Activated T-helper 2 cell treated with anti-CD3 and anti-CD28 coated beads, Interferon-gamma antibody, Interleukin-2, Interleukin-4, amounts not matched to agents 10 μg/mL and 5 μg/mL and 100 μg/mL, durations not matched to agents 14 hours and 24 hours and 36 hours (primary cell): ENCODE data around the gene KIF12. TPM values are rescaled to one million over a fixed set of nuclear protein-coding genes. Genes with fewer than 3 reads are reported as not detected.

ENCODE experiments used
- DNase-seq: peaks from one replicate; pipeline ENCODE4 v3.0.0; 2021; ENCODE audit warnings: low spot score
- H3K27ac Mint-ChIP-seq: one replicate; pipeline ENCODE4 v1.8.0; 2021; ENCODE audit warnings: mixed read lengths
- H3K27me3 Mint-ChIP-seq: one replicate; pipeline ENCODE4 v1.8.0; 2021; ENCODE audit warnings: low read depth, mixed read lengths
- H3K36me3 Mint-ChIP-seq: one replicate; pipeline ENCODE4 v1.8.0; 2021; ENCODE audit warnings: low read depth, mixed read lengths
- H3K4me1 Mint-ChIP-seq: one replicate; pipeline ENCODE4 v1.8.0; 2021; ENCODE audit warnings: low read depth, mixed read lengths
- H3K4me3 Mint-ChIP-seq: one replicate; pipeline ENCODE4 v1.8.0; 2021; ENCODE audit warnings: low read depth, mild to moderate bottlenecking, moderate library complexity, mixed read lengths
- H3K9me3 Mint-ChIP-seq: one replicate; pipeline ENCODE4 v1.8.0; 2021; ENCODE audit warnings: mixed read lengths
- intact Hi-C: fragments of 100-400 bp; cut with micrococcal nuclease; formaldehyde crosslinking; loops from one replicate; pipeline ENCODE4 v1.15.1; 2023
- total RNA-seq: library from RNA; stranded (reverse); gene quantifications from 2 replicates; pipeline ENCODE4 v1.2.3, GENCODE V29; 2022

The KIF12 gene
- total RNA-seq, 1 donor from 2014 or later: not detected

DNA sequence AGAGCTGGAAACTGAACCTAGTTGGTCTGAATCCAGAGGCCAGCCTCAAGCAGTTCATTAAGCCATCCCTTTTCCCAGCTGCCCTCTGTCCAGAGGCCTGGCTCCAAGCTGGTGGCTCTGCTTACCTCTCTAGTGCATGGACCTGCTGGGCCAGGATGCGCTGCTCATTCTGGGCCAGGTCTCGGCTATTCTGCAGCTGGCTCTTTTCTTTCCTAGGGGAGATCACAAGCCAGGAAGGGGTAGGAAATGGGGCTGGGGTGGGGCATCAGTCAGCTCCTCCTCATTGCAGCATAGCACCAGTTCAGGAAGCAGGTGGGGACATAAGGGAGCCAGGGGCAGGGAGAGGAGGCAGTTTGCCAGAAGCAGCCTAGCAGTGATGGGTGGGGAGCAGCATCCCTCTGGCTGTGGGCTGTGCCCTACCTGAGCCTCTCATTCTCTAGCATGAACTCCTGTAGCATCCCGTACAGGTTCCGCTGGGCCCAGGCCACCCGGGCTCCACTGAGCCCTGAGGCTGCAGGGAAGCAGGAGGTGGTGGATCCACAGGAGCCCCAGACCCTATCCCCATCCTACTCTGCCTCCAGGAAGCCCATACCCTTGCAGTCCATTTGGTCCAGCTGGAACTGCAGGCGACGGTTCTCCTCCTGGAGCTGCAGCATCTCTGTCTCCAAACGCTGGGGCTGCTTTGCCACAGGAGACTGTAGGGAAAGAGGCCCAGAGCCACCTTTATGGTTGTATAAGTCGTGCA, 5.2 kb downstream of the KIF12 start:
- no peak for DNase-seq
- no peak overlapping the region for H3K27ac Mint-ChIP-seq
- no peak overlapping the region for H3K4me3 Mint-ChIP-seq
- intact Hi-C loops: no loop called here
- peaks cover 3% of the 10 kb centered on the region for H3K4me1 Mint-ChIP-seq
- peaks cover 16% of the 10 kb centered on the region for H3K27me3 Mint-ChIP-seq
- H3K9me3 Mint-ChIP-seq: no peaks in the 10 kb centered on the region
- H3K36me3 Mint-ChIP-seq: no peaks in the 10 kb centered on the region

DNA sequence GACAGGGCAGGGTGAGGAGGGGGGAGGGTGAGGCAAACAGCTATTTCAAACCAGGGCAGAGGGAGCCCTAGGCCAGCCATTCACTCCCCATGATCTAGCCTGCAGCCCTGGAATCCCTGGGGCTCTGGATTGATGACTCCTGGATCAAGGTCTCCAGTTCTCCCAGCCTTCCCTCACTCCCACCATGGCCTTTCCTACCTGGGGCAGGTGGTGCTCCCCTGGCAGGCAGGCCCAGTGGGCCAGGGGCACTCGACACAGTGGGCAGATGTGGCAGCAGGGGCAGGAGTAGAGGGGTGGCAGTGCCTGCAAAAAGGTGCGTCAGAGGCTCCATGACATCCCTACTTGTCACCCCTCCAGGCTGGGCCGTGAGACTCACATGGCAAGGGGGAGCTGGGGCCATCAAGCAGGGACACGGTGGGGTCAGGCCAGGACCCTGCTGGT, 6.0 kb downstream of the KIF12 start:
- Mint-ChIP-seq H3K36me3 (no peaks in the 10 kb centered on the region), H3K4me1 (peaks cover 3% of the 10 kb centered on the region), H3K27me3 (peaks cover 15% of the 10 kb centered on the region), H3K27ac (no peak overlapping the region), H3K9me3 (no peaks in the 10 kb centered on the region), H3K4me3 (no peak overlapping the region)
- no peak for DNase-seq
- intact Hi-C loops: no loop called here

DNA sequence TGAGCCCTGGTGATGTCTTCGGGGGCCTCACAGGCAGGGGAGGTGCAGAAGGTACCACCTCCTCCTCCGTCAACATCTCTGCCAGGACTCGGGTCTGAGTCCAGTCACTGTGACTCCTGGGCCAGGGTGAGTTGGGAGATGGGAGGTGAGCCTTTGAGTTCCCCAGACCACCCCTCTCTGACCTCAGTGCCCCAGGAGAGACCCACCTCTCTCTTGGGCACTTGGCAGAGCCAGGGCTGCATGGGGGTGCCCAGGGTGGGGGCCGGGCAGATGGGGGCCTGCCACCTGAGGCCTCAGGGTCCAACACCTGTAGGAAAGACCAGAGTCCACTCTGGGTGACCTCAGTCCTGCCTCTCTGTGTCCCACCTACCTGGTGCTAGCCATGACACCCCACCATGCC, 6.8 kb downstream of the KIF12 start:
- no peaks in the 10 kb centered on the region for H3K36me3 Mint-ChIP-seq
- H3K4me3 Mint-ChIP-seq: no peak overlapping the region
- no peaks in the 10 kb centered on the region for H3K4me1 Mint-ChIP-seq
- intact Hi-C loops: no loop called here
- no peak for DNase-seq
- no peaks in the 10 kb centered on the region for H3K9me3 Mint-ChIP-seq
- H3K27me3 Mint-ChIP-seq: peaks cover 10% of the 10 kb centered on the region
- H3K27ac Mint-ChIP-seq: no peak overlapping the region

DNA sequence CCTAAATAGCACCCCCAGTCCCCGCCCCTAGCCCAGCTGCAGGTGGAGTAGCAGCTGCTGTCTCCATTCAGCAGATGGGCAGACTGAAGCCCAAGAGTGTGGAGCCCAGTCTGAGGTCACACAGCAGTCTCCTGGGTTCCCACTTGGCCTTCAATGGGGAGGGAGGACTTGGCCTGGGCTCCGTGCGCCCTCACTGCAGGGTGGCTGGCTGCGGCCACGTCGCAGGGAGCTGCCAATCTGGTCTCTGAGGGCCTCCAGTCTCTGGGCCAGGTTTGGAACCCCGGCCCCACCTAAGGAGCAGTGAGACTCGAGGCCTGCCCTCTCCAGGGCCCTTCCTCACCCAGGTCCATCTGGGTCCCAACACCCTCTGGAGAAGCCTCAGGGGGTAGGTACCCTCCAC, 7.4 kb downstream of the KIF12 start:
- no peak overlapping the region for H3K27ac Mint-ChIP-seq
- no peaks in the 10 kb centered on the region for H3K36me3 Mint-ChIP-seq
- no peaks in the 10 kb centered on the region for H3K4me1 Mint-ChIP-seq
- H3K27me3 Mint-ChIP-seq: peaks cover 7% of the 10 kb centered on the region
- no peaks in the 10 kb centered on the region for H3K9me3 Mint-ChIP-seq
- no peak overlapping the region for H3K4me3 Mint-ChIP-seq
- no peak for DNase-seq
- intact Hi-C loops: no loop called here

DNA sequence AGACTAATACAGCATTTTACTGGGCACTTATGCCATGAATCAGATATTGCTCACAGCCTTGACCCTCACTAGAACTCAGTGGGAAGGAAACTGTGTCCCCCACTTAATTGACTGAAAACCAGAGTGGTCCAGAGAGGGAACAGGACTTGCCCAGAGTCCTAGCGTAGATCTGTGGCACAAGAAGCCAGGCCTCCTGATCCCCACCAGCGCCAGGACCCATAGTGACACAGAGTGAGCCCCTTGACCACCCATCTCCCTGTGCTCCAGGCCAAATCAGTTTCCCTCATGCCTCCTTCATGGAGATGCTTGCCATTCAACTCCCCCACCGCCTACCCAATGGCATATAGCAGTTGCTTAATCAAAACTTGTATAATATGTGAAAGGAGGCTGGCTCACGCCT, 8.3 kb downstream of the KIF12 start:
- H3K9me3 Mint-ChIP-seq: no peaks in the 10 kb centered on the region
- H3K4me1 Mint-ChIP-seq: no peaks in the 10 kb centered on the region
- intact Hi-C loops: no loop called here
- DNase-seq: no peak
- H3K36me3 Mint-ChIP-seq: no peaks in the 10 kb centered on the region
- no peak overlapping the region for H3K4me3 Mint-ChIP-seq
- no peaks in the 10 kb centered on the region for H3K27me3 Mint-ChIP-seq
- no peak overlapping the region for H3K27ac Mint-ChIP-seq

DNA sequence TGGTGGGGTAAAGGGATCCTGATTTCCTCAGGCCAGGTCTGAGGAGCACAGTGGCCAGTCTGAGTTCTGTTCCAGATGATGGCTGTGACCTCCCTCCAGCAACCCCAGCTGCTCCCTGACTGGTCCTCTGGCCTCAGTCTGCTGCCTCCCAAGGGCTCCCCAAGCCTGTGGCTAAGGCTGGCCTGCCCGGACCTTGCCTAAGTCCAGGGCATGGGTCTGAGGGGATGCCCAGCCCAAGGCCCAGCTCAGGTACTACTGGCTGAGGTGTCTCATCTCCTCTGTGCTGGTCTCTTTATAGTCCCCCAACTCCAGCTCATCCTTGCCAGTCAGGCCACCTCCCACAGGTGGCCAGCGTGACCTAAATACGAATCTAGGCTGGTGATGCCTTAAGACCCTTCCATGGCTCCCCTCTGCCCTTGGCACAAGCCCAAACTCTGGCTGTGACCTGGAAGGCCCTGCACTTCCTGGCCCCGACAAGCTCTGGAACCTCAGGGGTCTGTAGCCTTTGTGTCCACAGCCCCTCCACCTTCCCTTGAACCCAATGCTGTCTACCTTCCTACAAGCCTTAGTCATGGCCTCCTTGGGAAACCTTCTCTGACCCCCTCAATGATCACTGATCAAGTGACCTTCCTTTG, 9.8 kb downstream of the KIF12 start:
- H3K27ac Mint-ChIP-seq: no peak overlapping the region

DNA sequence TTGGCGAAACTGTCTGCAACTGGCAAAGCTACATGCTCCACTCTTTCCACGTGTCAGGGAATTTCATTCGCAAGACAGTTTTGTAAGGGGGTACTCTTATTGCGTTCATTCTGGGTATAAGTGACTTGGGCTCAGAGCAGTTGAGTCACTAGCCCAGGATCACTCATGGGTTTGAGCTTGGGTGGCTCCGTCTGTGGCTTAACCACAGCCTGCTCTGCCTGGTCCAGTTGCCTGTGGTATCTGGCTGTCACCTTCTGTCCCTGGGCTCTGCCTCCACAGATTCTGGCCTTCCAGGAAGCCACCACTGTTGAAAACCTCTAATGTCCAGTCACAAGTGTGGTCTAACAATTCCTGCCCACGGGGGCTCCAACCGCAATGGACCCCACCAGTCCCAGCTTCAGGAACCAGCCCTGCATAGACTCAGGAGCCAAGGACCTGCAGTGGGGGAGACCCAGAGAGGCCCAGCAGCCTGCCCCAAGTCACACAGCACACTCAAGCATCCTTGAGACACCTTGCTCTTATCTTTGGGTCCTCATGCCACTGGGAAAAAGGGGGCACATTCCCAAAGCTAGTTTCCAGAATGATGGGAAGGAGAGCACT, 10.4 kb downstream of the KIF12 start:
- H3K27ac Mint-ChIP-seq: no peak overlapping the region
- H3K27me3 Mint-ChIP-seq: no peaks in the 10 kb centered on the region
- no peaks in the 10 kb centered on the region for H3K36me3 Mint-ChIP-seq
- H3K4me3 Mint-ChIP-seq: no peak overlapping the region
- no peak for DNase-seq
- H3K9me3 Mint-ChIP-seq: no peaks in the 10 kb centered on the region
- intact Hi-C loops: no loop called here
- no peaks in the 10 kb centered on the region for H3K4me1 Mint-ChIP-seq

More for the DNA sequence above, 9.8 kb downstream of the KIF12 start:
- Mint-ChIP-seq H3K27me3 (no peaks in the 10 kb centered on the region), H3K9me3 (no peaks in the 10 kb centered on the region), H3K4me1 (no peaks in the 10 kb centered on the region), H3K4me3 (no peak overlapping the region), H3K36me3 (no peaks in the 10 kb centered on the region)
- DNase-seq: no peak
- intact Hi-C loops: no loop called here

DNA sequence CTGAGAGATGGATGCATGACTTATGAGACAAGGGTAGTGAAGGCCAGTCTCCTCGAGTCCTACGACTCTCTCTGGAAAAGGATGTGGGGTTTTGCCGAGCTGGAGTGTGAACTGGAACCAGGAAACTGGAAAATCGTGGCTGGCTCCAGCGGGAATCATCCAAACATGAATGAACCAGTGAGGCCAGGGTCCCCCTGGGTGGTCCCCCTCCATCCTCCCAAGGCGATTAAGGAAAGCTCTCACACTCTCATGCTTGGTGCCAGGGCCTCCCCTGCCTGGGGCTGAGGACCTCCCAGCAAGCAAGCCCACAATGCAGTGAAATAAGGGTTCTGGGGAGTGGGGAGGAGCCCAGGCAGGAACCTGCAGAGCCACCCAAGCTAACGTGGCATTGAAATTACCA, 11.4 kb downstream of the KIF12 start:
- DNase-seq: no peak
- Mint-ChIP-seq H3K9me3 (no peaks in the 10 kb centered on the region), H3K36me3 (no peaks in the 10 kb centered on the region), H3K4me1 (no peaks in the 10 kb centered on the region), H3K4me3 (no peak overlapping the region), H3K27ac (no peak overlapping the region), H3K27me3 (no peaks in the 10 kb centered on the region)
- intact Hi-C loops: no loop called here

DNA sequence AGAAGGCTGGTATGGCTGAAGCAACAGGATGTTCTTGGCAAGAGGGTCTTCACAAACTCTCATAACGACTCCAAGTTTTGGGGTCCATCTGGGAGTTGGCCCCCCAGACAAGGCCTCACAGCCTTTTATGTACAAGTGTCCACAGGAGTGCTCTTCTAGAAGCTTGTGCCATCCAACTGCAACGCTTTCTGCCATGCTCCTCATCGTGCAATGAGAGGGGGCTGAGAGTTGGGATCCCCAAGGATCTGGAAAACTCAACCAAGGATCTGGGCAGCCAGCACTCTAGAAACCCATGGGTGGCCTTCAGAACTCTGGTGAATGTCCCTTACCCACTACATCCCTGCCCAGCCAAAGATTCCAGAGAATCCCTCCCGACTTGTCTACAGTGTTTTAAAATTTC, 12.5 kb downstream of the KIF12 start:
- Mint-ChIP-seq H3K4me1 (no peaks in the 10 kb centered on the region), H3K27ac (no peak overlapping the region), H3K36me3 (no peaks in the 10 kb centered on the region), H3K27me3 (no peaks in the 10 kb centered on the region), H3K4me3 (no peak overlapping the region), H3K9me3 (no peaks in the 10 kb centered on the region)
- no peak for DNase-seq
- intact Hi-C loops: no loop called here

DNA sequence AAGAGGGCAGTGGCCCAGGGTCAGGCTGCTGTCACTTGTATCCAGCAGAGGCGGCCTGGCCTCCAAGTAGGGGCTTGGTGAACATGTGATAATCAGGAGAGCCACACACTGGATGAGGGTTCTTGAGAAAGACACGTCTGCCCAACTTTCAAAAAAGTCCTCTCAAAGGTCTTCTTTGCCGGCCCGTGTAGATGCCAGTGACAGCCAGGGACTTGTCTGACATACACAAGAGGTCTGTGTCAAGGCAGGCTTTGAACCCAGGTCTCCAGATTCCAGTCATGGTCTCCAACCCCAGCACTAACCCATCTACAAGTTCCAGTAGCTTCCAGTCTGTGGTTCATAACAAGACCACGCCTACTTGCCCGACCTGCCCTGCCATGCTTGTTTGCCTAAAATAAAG, 13.1 kb downstream of the KIF12 start:
- DNase-seq: no peak
- no peak overlapping the region for H3K27ac Mint-ChIP-seq
- intact Hi-C loops: no loop called here
- H3K27me3 Mint-ChIP-seq: no peaks in the 10 kb centered on the region
- no peaks in the 10 kb centered on the region for H3K36me3 Mint-ChIP-seq
- no peaks in the 10 kb centered on the region for H3K9me3 Mint-ChIP-seq
- no peaks in the 10 kb centered on the region for H3K4me1 Mint-ChIP-seq
- no peak overlapping the region for H3K4me3 Mint-ChIP-seq

DNA sequence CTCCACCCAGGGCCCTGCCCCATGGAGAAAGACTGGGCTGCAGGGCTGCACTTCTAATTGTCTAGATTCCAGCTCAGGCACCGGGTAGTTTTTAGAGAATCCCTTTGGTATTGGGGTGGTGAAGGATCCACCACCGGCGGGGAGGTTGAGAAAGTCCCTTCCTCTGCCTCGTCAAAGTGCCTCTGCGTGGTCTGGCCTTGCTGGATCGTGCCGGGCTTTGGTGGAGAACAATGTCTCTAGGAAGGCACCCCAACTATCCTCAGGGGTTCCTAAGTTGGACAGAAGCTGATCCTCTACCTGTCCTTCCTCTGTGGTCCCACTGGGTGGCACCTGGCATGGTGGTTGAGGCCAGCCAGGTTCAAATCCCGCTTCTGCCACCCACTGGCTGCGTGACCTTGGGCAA, 13.7 kb downstream of the KIF12 start:
- Mint-ChIP-seq H3K4me1 (no peaks in the 10 kb centered on the region), H3K4me3 (no peak overlapping the region), H3K9me3 (no peaks in the 10 kb centered on the region), H3K27me3 (no peaks in the 10 kb centered on the region), H3K36me3 (no peaks in the 10 kb centered on the region), H3K27ac (no peak overlapping the region)
- DNase-seq: no peak
- intact Hi-C loops: no loop called here

DNA sequence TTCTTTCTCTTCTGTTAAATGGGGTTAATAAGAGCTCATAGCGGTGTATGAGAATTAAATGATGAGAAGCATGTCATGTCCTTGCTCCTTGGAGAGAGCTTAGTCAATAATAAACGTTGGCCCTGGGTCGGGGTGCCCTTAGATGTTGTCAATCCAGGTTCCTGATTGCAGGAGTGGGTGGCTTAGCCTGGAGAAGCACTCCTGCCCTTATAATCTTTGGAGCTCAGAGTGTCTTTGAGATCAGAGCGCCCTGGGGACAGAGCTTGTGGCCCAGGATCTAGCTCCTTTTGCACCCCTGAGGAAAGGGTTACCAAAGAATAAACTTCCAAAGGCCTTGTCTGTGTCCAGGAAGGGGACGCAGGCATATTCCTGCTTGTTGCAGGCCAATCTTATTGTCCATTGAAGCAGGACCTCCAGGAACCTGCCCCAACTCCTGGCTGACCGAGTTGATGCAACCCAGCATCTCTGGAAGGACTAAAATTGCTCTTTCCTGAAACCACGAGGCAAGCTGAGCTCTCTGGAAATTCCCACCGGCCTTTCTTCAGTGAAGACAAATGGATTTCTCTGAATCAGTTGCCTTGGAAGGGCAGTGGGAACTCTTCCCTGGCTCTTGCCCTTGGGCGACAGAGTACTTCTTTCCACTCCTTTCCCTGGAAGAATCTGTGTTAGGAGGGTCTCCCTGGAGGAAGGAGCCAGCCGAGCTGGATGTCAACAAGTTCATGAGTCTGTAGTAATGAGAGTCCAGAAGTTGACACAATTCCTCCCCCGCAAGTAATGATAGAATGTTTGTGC, 14.6 kb downstream of the KIF12 start:
- no peak overlapping the region for H3K27ac Mint-ChIP-seq
- intact Hi-C loops: no loop called here
- no peaks in the 10 kb centered on the region for H3K4me1 Mint-ChIP-seq
- no peaks in the 10 kb centered on the region for H3K36me3 Mint-ChIP-seq
- H3K9me3 Mint-ChIP-seq: no peaks in the 10 kb centered on the region
- H3K27me3 Mint-ChIP-seq: no peaks in the 10 kb centered on the region
- H3K4me3 Mint-ChIP-seq: no peak overlapping the region
- DNase-seq: no peak

DNA sequence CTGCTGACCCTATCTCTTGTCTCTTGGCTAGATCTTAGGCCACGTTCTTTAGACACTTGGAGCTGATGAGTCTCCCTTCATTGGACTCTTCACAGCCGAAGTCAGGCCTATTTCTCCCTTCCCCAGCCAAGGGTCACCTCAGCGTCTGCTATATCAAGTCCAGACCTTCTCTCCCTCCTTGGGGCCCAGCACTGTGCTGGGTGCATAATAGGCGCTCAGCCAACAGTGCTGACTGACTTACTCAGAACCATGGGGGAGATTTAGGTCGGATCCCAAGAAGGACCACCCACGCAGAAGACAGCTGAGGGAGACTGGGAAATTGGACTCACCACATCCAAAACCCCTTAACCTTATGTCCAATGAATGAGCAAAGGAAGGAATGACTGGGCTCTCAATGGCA, 15.4 kb downstream of the KIF12 start:
- Mint-ChIP-seq H3K27ac (no peak overlapping the region), H3K36me3 (no peaks in the 10 kb centered on the region), H3K9me3 (no peaks in the 10 kb centered on the region), H3K4me1 (no peaks in the 10 kb centered on the region), H3K4me3 (no peak overlapping the region), H3K27me3 (no peaks in the 10 kb centered on the region)
- no peak for DNase-seq
- intact Hi-C loops: no loop called here
